Measurements from ENCODE around the gene STK32B. TPM values are rescaled to one million over a fixed set of nuclear protein-coding genes. Genes with fewer than 3 reads are reported as not detected.

STK32B gene
- total and polyA plus RNA-seq, 2 experiments from 2014 or later: 0.71 to 2.3 TPM

DNA sequence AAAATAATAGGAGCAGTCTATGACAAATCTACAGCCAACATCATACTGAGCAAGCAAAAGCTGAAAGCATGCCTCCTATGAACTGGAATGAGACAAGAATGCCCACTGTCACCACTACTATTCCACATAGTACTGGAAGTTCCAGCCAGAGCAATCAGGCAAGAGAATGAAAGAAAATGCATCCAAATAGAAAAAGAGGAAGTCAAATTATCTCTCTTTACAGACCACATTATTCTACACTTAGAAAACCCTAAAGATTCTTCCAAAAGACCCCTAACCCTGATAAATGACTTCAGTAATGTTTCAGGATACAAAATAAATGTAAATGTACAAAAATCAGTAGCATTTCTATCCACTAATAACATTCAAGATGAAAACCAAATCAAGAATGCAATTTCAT lies 249.0 kb downstream of the STK32B start:
- no peak for DNase-seq (ENCODE audit: low spot score)
- Histone ChIP-seq H3K36me3 (ENCODE audit: insufficient read depth) (no peaks in the 10 kb centered on the region), H3K27ac (ENCODE audit: low read depth) (no peak overlapping the region), H2AFZ (no peak overlapping the region), H3F3A (replicated peaks; ENCODE audit: low read depth) (no peaks in the 10 kb centered on the region), H4K20me1 (replicated peaks; ENCODE audit: insufficient read depth) (no peaks in the 10 kb centered on the region), H3K9me2 (ENCODE audit: insufficient read depth) (no peaks in the 10 kb centered on the region), H3K4me2 (no peak overlapping the region), H3K4me1 (ENCODE audit: insufficient read depth) (no peaks in the 10 kb centered on the region), H3K79me2 (replicated peaks; ENCODE audit: insufficient read depth) (no peaks in the 10 kb centered on the region), H3K4me3 (no peak overlapping the region), H3K27me3 (ENCODE audit: insufficient read depth) (no peaks in the 10 kb centered on the region)
- H3K4me3 Mint-ChIP-seq: no peak overlapping the region
- H3K36me3 Mint-ChIP-seq (ENCODE audit: low read depth): no peaks in the 10 kb centered on the region
- H3K4me1 Mint-ChIP-seq: no peaks in the 10 kb centered on the region
- H3K9me3 Mint-ChIP-seq: no peaks in the 10 kb centered on the region; the same call in 2 of the 3 replicates
- no peak overlapping the region for H3K27ac Mint-ChIP-seq
- ATAC-seq: no peak
- TF ChIP-seq ZNF331 (CRISPR knock-in tag; IDR thresholded peaks at IDR 0.05; ENCODE audit: low read depth) (no peak), CREB1 (CRISPR knock-in tag; IDR thresholded peaks at IDR 0.05; ENCODE audit: low read depth) (no peak), NANOG (IDR thresholded peaks at IDR 0.05; ENCODE audit: borderline replicate concordance) (no peak), CTCF (conservative IDR thresholded peaks at IDR 0.05; ENCODE audit: low read depth in 2 of 2) (no peak), REST (IDR thresholded peaks at IDR 0.05; ENCODE audit: unreplicated experiment) (no peak), STAT1 (IDR thresholded peaks at IDR 0.05; ENCODE audit: unreplicated experiment) (no peak), ZNF462 (CRISPR knock-in tag; IDR thresholded peaks at IDR 0.05) (no peak), ZNF114 (CRISPR knock-in tag; IDR thresholded peaks at IDR 0.05) (no peak), JUNB (IDR thresholded peaks at IDR 0.05; ENCODE audit: unreplicated experiment) (no peak), EZH2 (IDR thresholded peaks at IDR 0.05; ENCODE audit: low read depth, unreplicated experiment) (no peak), EZH2phosphoT487 (IDR thresholded peaks at IDR 0.05; ENCODE audit: unreplicated experiment) (no peak), POLR2AphosphoS5 (IDR thresholded peaks at IDR 0.05; ENCODE audit: low read depth) (no peak)
- TF ChIP-seq, protein P1, sequence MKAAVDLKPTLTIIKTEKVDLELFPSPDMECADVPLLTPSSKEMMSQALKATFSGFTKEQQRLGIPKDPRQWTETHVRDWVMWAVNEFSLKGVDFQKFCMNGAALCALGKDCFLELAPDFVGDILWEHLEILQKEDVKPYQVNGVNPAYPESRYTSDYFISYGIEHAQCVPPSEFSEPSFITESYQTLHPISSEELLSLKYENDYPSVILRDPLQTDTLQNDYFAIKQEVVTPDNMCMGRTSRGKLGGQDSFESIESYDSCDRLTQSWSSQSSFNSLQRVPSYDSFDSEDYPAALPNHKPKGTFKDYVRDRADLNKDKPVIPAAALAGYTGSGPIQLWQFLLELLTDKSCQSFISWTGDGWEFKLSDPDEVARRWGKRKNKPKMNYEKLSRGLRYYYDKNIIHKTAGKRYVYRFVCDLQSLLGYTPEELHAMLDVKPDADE (IDR thresholded peaks at IDR 0.05): no peak
- peaks cover 1% of the 10 kb centered on the region for H3K27me3 Mint-ChIP-seq (ENCODE audit: insufficient read depth, low read depth, poor library complexity)
